Measurements from ENCODE around the gene DPP7. TPM values are rescaled to one million over a fixed set of nuclear protein-coding genes. Genes with fewer than 3 reads are reported as not detected.

Gene DPP7
- total and polyA plus RNA-seq, 7 donors: 34.8 to 75.3 (median 67.4) TPM

GRCh38 chr9:137096785-137097546, 17.6 kb downstream of the DPP7 start:
- Histone ChIP-seq H3K27me3 (ENCODE audit: insufficient read depth in 3 of 3, low read length in 2 of 3) (no peaks in the 10 kb centered on the region), H3K27ac (no peak overlapping the region), H3K36me3 (ENCODE audit: insufficient read depth in 1 of 2, low read depth in 1 of 2) (peaks cover under 1 to 92% of the 10 kb centered on the region in 2 donors), H3K4me1 (no peaks in the 10 kb centered on the region), H3K4me3 (no peak overlapping the region), H3K9me3 (no peaks in the 10 kb centered on the region)
- TF ChIP-seq CTCF (IDR thresholded peaks at IDR 0.05): no peak
- no peak for DNase-seq
- intact Hi-C loops (cut with DNase I): no loop called here
- no peak for ATAC-seq
- 92 to 93% (median 92%) methylated on average over 31 of the region's 31 CpGs for WGBS, 3 donors

GRCh38 chr9:137095664-137096517, 18.6 kb downstream of the DPP7 start:
- Histone ChIP-seq H3K27ac (no peak overlapping the region), H3K36me3 (ENCODE audit: insufficient read depth in 1 of 2, low read depth in 1 of 2) (peaks cover 0 to 92% of the 10 kb centered on the region in 2 donors), H3K4me1 (no peaks in the 10 kb centered on the region), H3K9me3 (no peaks in the 10 kb centered on the region), H3K4me3 (no peak overlapping the region), H3K27me3 (ENCODE audit: insufficient read depth in 3 of 3, low read length in 2 of 3) (no peaks in the 10 kb centered on the region)
- WGBS, 3 donors: 76 to 81% (median 81%) methylated on average over 30 of the region's 30 CpGs
- TF ChIP-seq CTCF (IDR thresholded peaks at IDR 0.05): no peak
- intact Hi-C loops (cut with DNase I): no loop called here
- DNase-seq: no peak
- ATAC-seq: no peak

- Histone ChIP-seq H3K4me3 (no peak overlapping the region), H3K27me3 (ENCODE audit: insufficient read depth in 3 of 3, low read length in 2 of 3) (no peaks in the 10 kb centered on the region), H3K9me3 (no peaks in the 10 kb centered on the region), H3K27ac (no peak overlapping the region), H3K36me3 (ENCODE audit: insufficient read depth in 1 of 2, low read depth in 1 of 2) (peaks cover 0 to 53% of the 10 kb centered on the region in 2 donors), H3K4me1 (peaks cover 8% of the 10 kb centered on the region)
- intact Hi-C loops (cut with DNase I): no loop called here
- DNase-seq (no peak), ATAC-seq (no peak)
- WGBS, 3 donors: 61 to 73% (median 63%) methylated on average over 10 to 11 of the region's 11 CpGs
- no peak for TF ChIP-seq CTCF (IDR thresholded peaks at IDR 0.05)
These were observed 25.1 kb downstream of the DPP7 start for GRCh38 chr9:137089232-137089947.

- no peak for DNase-seq
- H3K4me1 ChIP-seq: peaks cover 8% of the 10 kb centered on the region
- H3K9me3 ChIP-seq: no peaks in the 10 kb centered on the region
- H3K4me3 ChIP-seq: no peak overlapping the region
- no peaks in the 10 kb centered on the region for H3K27me3 ChIP-seq (ENCODE audit: insufficient read depth in 3 of 3, low read length in 2 of 3)
- peaks cover 0 to 46% of the 10 kb centered on the region in 2 donors for H3K36me3 ChIP-seq (ENCODE audit: insufficient read depth in 1 of 2, low read depth in 1 of 2)
- WGBS, 3 donors: 81 to 91% (median 83%) methylated on average over 5 of the region's 5 CpGs
- TF ChIP-seq CTCF (IDR thresholded peaks at IDR 0.05): no peak
- H3K27ac ChIP-seq: no peak overlapping the region
- intact Hi-C loops (cut with DNase I): no loop called here
- ATAC-seq: no peak
These were observed 26.4 kb downstream of the DPP7 start for GRCh38 chr9:137088121-137088520.
